Measurements from ENCODE around the gene CDH13.

The CDH13 gene

GRCh38 chr16:83366228-83366627 lies 739.5 kb downstream of the CDH13 start:
- Histone ChIP-seq H3K9me2 (replicated peaks; ENCODE audit: insufficient read depth, low read length) (no peaks in the 10 kb centered on the region), H4K20me1 (ENCODE audit: insufficient read depth, low read length) (no peaks in the 10 kb centered on the region), H3F3A (ENCODE audit: insufficient read depth, low read length) (no peaks in the 10 kb centered on the region), H3K4me1 (ENCODE audit: low read length) (no peaks in the 10 kb centered on the region), H3K4me3 (ENCODE audit: low read length) (no peak overlapping the region), H3K36me3 (replicated peaks; ENCODE audit: insufficient read depth, low read length) (no peaks in the 10 kb centered on the region), H3K4me2 (ENCODE audit: low read depth, low read length) (no peak overlapping the region), H3K27me3 (replicated peaks; ENCODE audit: insufficient read depth, low read length) (no peaks in the 10 kb centered on the region), H3K27ac (ENCODE audit: low read length) (no peak overlapping the region), H2AFZ (ENCODE audit: low read length) (no peak overlapping the region), H3K9ac (ENCODE audit: low read length) (no peak overlapping the region), H3K79me2 (ENCODE audit: low read length) (no peaks in the 10 kb centered on the region), H3K9me3 (replicated peaks; ENCODE audit: insufficient read depth, low read length) (no peaks in the 10 kb centered on the region)
- TF ChIP-seq EZH2phosphoT487 (IDR thresholded peaks at IDR 0.05; ENCODE audit: low read length) (no peak), EZH2 (optimal IDR thresholded peaks at IDR 0.05; ENCODE audit: low read depth, low read length) (no peak), CTCF (IDR thresholded peaks at IDR 0.05; ENCODE audit: low read length) (no peak)
- DNase-seq: no peak

- no peaks in the 10 kb centered on the region for H3K9me3 ChIP-seq (replicated peaks; ENCODE audit: insufficient read depth, low read length)
- no peak overlapping the region for H3K9ac ChIP-seq (ENCODE audit: low read length)
- H3K9me2 ChIP-seq (replicated peaks; ENCODE audit: insufficient read depth, low read length): no peaks in the 10 kb centered on the region
- H3K27ac ChIP-seq (ENCODE audit: low read length): no peak overlapping the region
- TF ChIP-seq EZH2phosphoT487 (IDR thresholded peaks at IDR 0.05; ENCODE audit: low read length): no peak
- TF ChIP-seq CTCF (IDR thresholded peaks at IDR 0.05; ENCODE audit: low read length): no peak
- TF ChIP-seq EZH2 (optimal IDR thresholded peaks at IDR 0.05; ENCODE audit: low read depth, low read length): no peak
- H3K4me3 ChIP-seq (ENCODE audit: low read length): no peak overlapping the region
- H2AFZ ChIP-seq (ENCODE audit: low read length): no peak overlapping the region
- H4K20me1 ChIP-seq (ENCODE audit: insufficient read depth, low read length): no peaks in the 10 kb centered on the region
- no peak for DNase-seq
- no peaks in the 10 kb centered on the region for H3K4me1 ChIP-seq (ENCODE audit: low read length)
- no peaks in the 10 kb centered on the region for H3K36me3 ChIP-seq (replicated peaks; ENCODE audit: insufficient read depth, low read length)
- no peaks in the 10 kb centered on the region for H3F3A ChIP-seq (ENCODE audit: insufficient read depth, low read length)
- no peaks in the 10 kb centered on the region for H3K27me3 ChIP-seq (replicated peaks; ENCODE audit: insufficient read depth, low read length)
- no peaks in the 10 kb centered on the region for H3K79me2 ChIP-seq (ENCODE audit: low read length)
- no peak overlapping the region for H3K4me2 ChIP-seq (ENCODE audit: low read depth, low read length)
These were observed 748.2 kb downstream of the CDH13 start for GRCh38 chr16:83374979-83375378.

- no peaks in the 10 kb centered on the region for H4K20me1 ChIP-seq (ENCODE audit: insufficient read depth, low read length)
- H3F3A ChIP-seq (ENCODE audit: insufficient read depth, low read length): no peaks in the 10 kb centered on the region
- TF ChIP-seq EZH2 (optimal IDR thresholded peaks at IDR 0.05; ENCODE audit: low read depth, low read length) (no peak), CTCF (IDR thresholded peaks at IDR 0.05; ENCODE audit: low read length) (no peak), EZH2phosphoT487 (IDR thresholded peaks at IDR 0.05; ENCODE audit: low read length) (no peak)
- no peaks in the 10 kb centered on the region for H3K27me3 ChIP-seq (replicated peaks; ENCODE audit: insufficient read depth, low read length)
- no peaks in the 10 kb centered on the region for H3K9me2 ChIP-seq (replicated peaks; ENCODE audit: insufficient read depth, low read length)
- no peak overlapping the region for H2AFZ ChIP-seq (ENCODE audit: low read length)
- H3K79me2 ChIP-seq (ENCODE audit: low read length): no peaks in the 10 kb centered on the region
- no peaks in the 10 kb centered on the region for H3K9me3 ChIP-seq (replicated peaks; ENCODE audit: insufficient read depth, low read length)
- DNase-seq: no peak
- H3K4me2 ChIP-seq (ENCODE audit: low read depth, low read length): no peak overlapping the region
- no peak overlapping the region for H3K9ac ChIP-seq (ENCODE audit: low read length)
- H3K27ac ChIP-seq (ENCODE audit: low read length): no peak overlapping the region
- H3K4me1 ChIP-seq (ENCODE audit: low read length): no peaks in the 10 kb centered on the region
- no peaks in the 10 kb centered on the region for H3K36me3 ChIP-seq (replicated peaks; ENCODE audit: insufficient read depth, low read length)
- no peak overlapping the region for H3K4me3 ChIP-seq (ENCODE audit: low read length)
These were observed 763.0 kb downstream of the CDH13 start for GRCh38 chr16:83389751-83390150.
